Activated CD8-positive, alpha-beta memory T cell treated with anti-CD3 and anti-CD28 coated beads, Interleukin-2, amount 50 U/mL, for 1 hour (primary cell): ENCODE data around the gene CDC42EP4.
"Not testable (repeated sequence)": the region's sequence is repeated elsewhere in the genome, so short reads cannot be mapped to it uniquely, and the experiment has no call there.

Source experiments
- DNase-seq: peaks from one replicate; pipeline ENCODE4 v3.0.0-alpha.2; 2020; ENCODE audit errors: extremely low read depth

Gene CDC42EP4

GRCh38 chr17:73343168-73343634 lies 31.4 kb upstream of the CDC42EP4 start:
- no peak for DNase-seq

GRCh38 chr17:73342541-73343167 lies 30.9 kb upstream of the CDC42EP4 start:
- DNase-seq = no peak

GRCh38 chr17:73342050-73342522 lies 30.3 kb upstream of the CDC42EP4 start:
- DNase-seq = no peak

- no peak for DNase-seq
Measured at GRCh38 chr17:73341350-73342049, 29.7 kb upstream of the CDC42EP4 start.

- DNase-seq = no peak
Measured at GRCh38 chr17:73340093-73340596, 28.3 kb upstream of the CDC42EP4 start.

- no peak for DNase-seq
Measured at GRCh38 chr17:73338566-73339197, 26.9 kb upstream of the CDC42EP4 start.

GRCh38 chr17:73338050-73338521 lies 26.3 kb upstream of the CDC42EP4 start:
- DNase-seq = no peak

- no peak for DNase-seq
Measured at GRCh38 chr17:73337330-73337710, 25.5 kb upstream of the CDC42EP4 start.

GRCh38 chr17:73336408-73337329 lies 24.9 kb upstream of the CDC42EP4 start:
- no peak for DNase-seq

- no peak for DNase-seq
Measured at GRCh38 chr17:73335591-73336407, 24.0 kb upstream of the CDC42EP4 start.

- DNase-seq = no peak
Measured at GRCh38 chr17:73334771-73335513, 23.1 kb upstream of the CDC42EP4 start.

- DNase-seq = not testable (repeated sequence)
Measured at GRCh38 chr17:73333445-73333844, 21.6 kb upstream of the CDC42EP4 start.

GRCh38 chr17:73331060-73331459 lies 19.3 kb upstream of the CDC42EP4 start:
- DNase-seq = no peak

- DNase-seq = no peak
Measured at GRCh38 chr17:73327676-73328075, 15.9 kb upstream of the CDC42EP4 start.

GRCh38 chr17:73325527-73325842 lies 13.7 kb upstream of the CDC42EP4 start:
- DNase-seq = no peak

- DNase-seq = no peak
Measured at GRCh38 chr17:73324711-73325526, 13.1 kb upstream of the CDC42EP4 start.

GRCh38 chr17:73324160-73324475 lies 12.3 kb upstream of the CDC42EP4 start:
- no peak for DNase-seq

GRCh38 chr17:73323409-73324159 lies 11.8 kb upstream of the CDC42EP4 start:
- no peak for DNase-seq
